ENCODE measurements around the gene ARHGAP45. TPM values are rescaled to one million over a fixed set of nuclear protein-coding genes. Genes with fewer than 3 reads are reported as not detected.
A peak's percentile ranks its signal among the peaks of the same experiment; 100 is the strongest.

ARHGAP45 gene
- total RNA-seq, 1 donor from 2014 or later = 0.67 TPM

DNA sequence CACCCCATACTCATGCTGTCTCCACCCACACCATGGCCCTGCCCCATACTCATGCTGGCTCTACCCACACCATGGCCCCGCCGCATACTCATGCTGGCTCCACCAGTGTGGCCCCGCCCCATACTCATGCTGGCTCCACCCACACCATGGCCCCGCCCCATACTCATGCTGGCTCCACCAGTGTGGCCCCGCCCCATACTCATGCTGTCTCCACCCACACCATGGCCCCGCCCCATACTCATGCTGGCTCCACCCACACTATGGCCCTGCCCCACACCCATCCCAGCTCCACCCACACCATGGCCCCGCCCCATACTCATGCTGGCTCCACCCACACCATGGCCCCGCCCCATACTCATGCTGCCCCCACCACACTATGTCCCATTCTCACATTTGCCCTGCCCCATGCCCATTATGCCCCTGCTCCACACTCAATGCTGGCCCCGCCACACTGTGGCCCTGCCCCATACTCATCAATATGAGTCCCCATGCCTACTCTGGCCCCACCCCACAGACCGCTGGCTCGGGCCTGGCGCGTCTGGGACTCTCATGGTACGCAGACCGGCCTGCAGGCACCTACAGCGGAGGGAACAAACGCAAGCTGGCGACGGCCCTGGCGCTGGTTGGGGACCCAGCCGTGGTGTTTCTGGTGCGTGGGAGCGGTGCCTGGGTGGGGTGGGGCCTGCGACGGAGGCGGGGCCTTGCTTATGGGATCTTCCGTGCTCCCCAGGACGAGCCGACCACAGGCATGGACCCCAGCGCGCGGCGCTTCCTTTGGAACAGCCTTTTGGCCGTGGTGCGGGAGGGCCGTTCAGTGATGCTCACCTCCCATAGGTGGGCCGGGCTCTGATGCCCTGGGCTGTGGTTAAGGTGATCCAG, 3.7 kb upstream of the ARHGAP45 start:
- no peak overlapping the region for H3K4me3 Mint-ChIP-seq (ENCODE audit: unreplicated experiment)
- DNase-seq (ENCODE audit: extremely low spot score, unreplicated experiment) = no peak
- H3K27ac Mint-ChIP-seq (ENCODE audit: unreplicated experiment) = no peak overlapping the region
- no peaks in the 10 kb centered on the region for H3K36me3 Mint-ChIP-seq (ENCODE audit: unreplicated experiment)
- peaks cover 13% of the 10 kb centered on the region for H3K4me1 Mint-ChIP-seq (ENCODE audit: unreplicated experiment)
- TF ChIP-seq, protein P1, sequence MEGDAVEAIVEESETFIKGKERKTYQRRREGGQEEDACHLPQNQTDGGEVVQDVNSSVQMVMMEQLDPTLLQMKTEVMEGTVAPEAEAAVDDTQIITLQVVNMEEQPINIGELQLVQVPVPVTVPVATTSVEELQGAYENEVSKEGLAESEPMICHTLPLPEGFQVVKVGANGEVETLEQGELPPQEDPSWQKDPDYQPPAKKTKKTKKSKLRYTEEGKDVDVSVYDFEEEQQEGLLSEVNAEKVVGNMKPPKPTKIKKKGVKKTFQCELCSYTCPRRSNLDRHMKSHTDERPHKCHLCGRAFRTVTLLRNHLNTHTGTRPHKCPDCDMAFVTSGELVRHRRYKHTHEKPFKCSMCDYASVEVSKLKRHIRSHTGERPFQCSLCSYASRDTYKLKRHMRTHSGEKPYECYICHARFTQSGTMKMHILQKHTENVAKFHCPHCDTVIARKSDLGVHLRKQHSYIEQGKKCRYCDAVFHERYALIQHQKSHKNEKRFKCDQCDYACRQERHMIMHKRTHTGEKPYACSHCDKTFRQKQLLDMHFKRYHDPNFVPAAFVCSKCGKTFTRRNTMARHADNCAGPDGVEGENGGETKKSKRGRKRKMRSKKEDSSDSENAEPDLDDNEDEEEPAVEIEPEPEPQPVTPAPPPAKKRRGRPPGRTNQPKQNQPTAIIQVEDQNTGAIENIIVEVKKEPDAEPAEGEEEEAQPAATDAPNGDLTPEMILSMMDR (IDR thresholded peaks at IDR 0.05) = no peak
- no peaks in the 10 kb centered on the region for H3K27me3 Mint-ChIP-seq (ENCODE audit: unreplicated experiment)
- H3K9me3 Mint-ChIP-seq (ENCODE audit: unreplicated experiment) = no peaks in the 10 kb centered on the region

DNA sequence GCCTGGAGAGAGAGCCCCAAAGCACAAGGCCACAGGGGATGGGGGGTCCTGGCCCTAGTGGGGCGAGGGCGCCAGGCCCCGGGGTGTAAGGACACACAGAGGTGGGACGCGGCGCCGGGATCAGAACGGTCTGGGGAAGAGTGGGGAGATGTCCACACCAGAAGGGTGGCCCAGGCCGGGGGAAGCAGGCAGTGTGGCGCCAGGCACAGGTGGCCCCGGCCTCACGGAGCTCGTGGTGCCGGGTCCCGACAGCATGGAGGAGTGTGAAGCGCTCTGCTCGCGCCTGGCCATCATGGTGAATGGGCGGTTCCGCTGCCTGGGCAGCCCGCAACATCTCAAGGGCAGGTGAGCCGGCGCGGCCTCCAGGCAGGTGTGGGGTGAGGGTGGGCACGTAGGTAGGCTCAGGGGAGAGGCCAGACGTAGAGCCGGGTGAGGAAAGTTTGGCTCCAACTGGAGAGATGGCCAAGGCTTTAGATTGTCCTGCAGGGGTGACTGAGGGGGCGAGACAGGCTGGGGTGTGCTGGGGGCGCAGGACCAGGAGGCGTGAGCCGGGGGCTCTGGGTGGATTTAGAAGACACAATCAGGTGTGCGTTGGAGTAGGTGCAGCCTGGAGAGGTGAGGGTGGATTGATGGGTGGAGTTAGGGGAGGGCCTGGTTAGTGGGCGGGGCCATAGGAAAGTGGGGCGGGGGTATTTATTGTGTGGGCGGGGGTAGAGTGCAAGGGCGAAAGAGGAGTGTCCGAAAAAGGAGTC, 2.9 kb upstream of the ARHGAP45 start:
- no peaks in the 10 kb centered on the region for H3K36me3 Mint-ChIP-seq (ENCODE audit: unreplicated experiment)
- TF ChIP-seq, protein P1 (IDR thresholded peaks at IDR 0.05) = no peak
- no peaks in the 10 kb centered on the region for H3K9me3 Mint-ChIP-seq (ENCODE audit: unreplicated experiment)
- H3K4me1 Mint-ChIP-seq (ENCODE audit: unreplicated experiment) = peaks cover 17% of the 10 kb centered on the region
- H3K27ac Mint-ChIP-seq (ENCODE audit: unreplicated experiment) = no peak overlapping the region
- DNase-seq (ENCODE audit: extremely low spot score, unreplicated experiment) = no peak
- no peak overlapping the region for H3K4me3 Mint-ChIP-seq (ENCODE audit: unreplicated experiment)
- peaks cover 5% of the 10 kb centered on the region for H3K27me3 Mint-ChIP-seq (ENCODE audit: unreplicated experiment)

DNA sequence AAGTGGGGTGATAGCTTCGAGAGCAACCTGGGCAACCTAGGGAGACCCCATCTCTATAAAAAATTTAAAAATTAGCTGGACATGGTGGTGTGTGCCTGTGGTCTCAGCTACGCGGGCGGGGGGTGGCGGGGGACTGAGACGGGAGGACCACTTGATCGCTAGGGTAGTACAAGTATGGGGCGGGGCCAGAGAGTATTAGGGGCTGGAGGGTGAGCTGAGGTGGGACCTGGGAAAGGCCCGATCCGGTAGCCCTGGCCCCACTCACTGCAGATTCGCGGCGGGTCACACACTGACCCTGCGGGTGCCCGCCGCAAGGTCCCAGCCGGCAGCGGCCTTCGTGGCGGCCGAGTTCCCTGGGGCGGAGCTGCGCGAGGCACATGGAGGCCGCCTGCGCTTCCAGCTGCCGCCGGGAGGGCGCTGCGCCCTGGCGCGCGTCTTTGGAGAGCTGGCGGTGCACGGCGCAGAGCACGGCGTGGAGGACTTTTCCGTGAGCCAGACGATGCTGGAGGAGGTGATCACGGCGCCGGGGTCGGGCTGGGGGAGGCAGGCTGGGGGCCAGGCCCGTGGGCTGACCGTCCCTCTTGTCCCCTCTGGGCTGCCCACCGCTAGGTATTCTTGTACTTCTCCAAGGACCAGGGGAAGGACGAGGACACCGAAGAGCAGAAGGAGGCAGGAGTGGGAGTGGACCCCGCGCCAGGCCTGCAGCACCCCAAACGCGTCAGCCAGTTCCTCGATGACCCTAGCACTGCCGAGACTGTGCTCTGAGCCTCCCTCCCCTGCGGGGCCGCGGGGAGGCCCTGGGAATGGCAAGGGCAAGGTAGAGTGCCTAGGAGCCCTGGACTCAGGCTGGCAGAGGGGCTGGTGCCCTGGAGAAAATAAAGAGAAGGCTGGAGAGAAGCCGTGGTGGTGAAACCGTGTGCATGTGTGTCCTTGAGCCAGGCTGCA, 2.0 kb upstream of the ARHGAP45 start:
- H3K27ac Mint-ChIP-seq (ENCODE audit: unreplicated experiment) = no peak overlapping the region
- H3K4me1 Mint-ChIP-seq (ENCODE audit: unreplicated experiment) = peaks cover 18% of the 10 kb centered on the region
- H3K9me3 Mint-ChIP-seq (ENCODE audit: unreplicated experiment) = no peaks in the 10 kb centered on the region
- no peak for DNase-seq (ENCODE audit: extremely low spot score, unreplicated experiment)
- peaks cover 5% of the 10 kb centered on the region for H3K27me3 Mint-ChIP-seq (ENCODE audit: unreplicated experiment)
- H3K4me3 Mint-ChIP-seq (ENCODE audit: unreplicated experiment) = peak overlapping the region; percentile 10
- H3K36me3 Mint-ChIP-seq (ENCODE audit: unreplicated experiment) = no peaks in the 10 kb centered on the region
- TF ChIP-seq, protein P1 (IDR thresholded peaks at IDR 0.05) = peak; percentile 71

DNA sequence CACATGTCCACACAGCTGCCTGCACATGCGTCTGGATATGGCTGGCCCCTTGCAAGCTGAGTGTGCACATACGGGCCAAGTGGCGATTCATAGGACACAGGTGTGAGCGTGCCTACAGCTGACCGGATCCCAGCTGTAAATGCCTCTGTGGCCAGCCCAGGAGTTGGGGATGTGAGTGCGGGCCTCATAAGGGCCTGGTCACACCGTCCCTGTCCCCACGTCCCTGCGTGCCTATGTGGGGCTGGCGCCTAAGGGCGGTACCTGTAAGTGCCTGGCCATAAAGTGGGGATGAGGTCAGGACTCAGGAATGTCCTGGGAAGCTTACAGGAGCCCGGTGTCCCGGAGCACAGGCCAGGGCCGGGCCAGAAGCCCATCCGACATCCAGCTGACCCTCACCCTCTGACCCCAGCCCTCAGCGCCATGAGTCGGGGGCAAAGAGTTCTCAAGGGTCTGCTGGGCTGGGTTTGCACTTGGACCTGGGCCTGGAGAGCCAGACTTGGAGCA, 1.3 kb upstream of the ARHGAP45 start:
- Mint-ChIP-seq H3K9me3 (ENCODE audit: unreplicated experiment) (no peaks in the 10 kb centered on the region), H3K4me3 (ENCODE audit: unreplicated experiment) (no peak overlapping the region), H3K27ac (ENCODE audit: unreplicated experiment) (no peak overlapping the region), H3K4me1 (ENCODE audit: unreplicated experiment) (peaks cover 18% of the 10 kb centered on the region), H3K27me3 (ENCODE audit: unreplicated experiment) (peaks cover 5% of the 10 kb centered on the region), H3K36me3 (ENCODE audit: unreplicated experiment) (no peaks in the 10 kb centered on the region)
- TF ChIP-seq, protein P1 (IDR thresholded peaks at IDR 0.05) = no peak
- no peak for DNase-seq (ENCODE audit: extremely low spot score, unreplicated experiment)

Measured in osteocyte (in vitro differentiated cells).